Retinal pigment epithelial cell (primary cell): ENCODE results near the gene NEBL.

ENCODE experiments used
- DNase-seq: peaks from one replicate; pipeline ENCODE4 v3.0.0-alpha.2; 2010; ENCODE audit warnings: low read depth
- H3K4me3 ChIP-seq: 2 replicates; pipeline ENCODE4 v1.5.1; 2011; ENCODE audit warnings: mild to moderate bottlenecking, low read length, control low read depth, moderate library complexity
- TF ChIP-seq, protein P1 (sequence below): conservative IDR thresholded peaks from 2 replicates; pipeline ENCODE4 v1.5.1; 2011; ENCODE audit warnings: low read depth, low read length, control low read depth, inconsistent platforms

Gene NEBL

DNA sequence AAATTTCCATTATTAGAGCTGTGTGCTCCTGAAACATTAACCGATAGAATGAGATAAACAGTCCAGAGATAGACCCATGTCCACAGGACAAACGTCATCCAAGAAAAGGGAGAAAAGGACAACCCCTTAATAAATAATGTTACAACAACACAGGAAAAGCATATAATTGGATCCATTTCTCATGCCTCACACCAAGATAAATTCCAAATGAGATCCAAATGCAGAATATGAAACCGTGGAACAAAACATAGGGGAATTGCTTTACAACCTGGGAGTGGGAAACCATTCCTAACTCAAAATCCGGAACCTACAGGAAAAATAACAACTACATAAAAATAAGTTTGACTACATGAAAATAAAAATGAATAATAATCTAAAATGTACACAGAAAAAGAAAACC is 22.4 kb upstream of the NEBL start:
- DNase-seq: no peak
- TF ChIP-seq, protein P1, sequence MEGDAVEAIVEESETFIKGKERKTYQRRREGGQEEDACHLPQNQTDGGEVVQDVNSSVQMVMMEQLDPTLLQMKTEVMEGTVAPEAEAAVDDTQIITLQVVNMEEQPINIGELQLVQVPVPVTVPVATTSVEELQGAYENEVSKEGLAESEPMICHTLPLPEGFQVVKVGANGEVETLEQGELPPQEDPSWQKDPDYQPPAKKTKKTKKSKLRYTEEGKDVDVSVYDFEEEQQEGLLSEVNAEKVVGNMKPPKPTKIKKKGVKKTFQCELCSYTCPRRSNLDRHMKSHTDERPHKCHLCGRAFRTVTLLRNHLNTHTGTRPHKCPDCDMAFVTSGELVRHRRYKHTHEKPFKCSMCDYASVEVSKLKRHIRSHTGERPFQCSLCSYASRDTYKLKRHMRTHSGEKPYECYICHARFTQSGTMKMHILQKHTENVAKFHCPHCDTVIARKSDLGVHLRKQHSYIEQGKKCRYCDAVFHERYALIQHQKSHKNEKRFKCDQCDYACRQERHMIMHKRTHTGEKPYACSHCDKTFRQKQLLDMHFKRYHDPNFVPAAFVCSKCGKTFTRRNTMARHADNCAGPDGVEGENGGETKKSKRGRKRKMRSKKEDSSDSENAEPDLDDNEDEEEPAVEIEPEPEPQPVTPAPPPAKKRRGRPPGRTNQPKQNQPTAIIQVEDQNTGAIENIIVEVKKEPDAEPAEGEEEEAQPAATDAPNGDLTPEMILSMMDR: no peak

DNA sequence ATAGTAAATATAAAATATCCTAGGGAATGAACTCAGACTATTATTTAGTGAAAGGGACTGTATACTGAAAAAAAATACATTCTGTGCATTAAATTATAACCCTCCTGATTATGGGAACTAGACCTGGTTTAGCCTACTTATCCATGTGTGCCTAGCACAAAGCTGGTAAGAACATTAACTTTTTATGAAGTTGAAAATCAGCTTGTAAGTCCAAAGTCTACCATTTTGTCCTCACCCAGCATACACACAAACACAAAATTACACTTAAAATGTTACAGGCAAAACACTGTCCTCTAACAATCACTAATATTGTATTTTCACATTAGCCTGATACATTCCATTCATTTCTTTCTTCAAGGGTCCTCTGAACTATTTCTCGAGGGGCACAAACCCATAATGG is 19.9 kb upstream of the NEBL start:
- DNase-seq: no peak
- TF ChIP-seq, protein P1: no peak

More for the DNA sequence above, 22.4 kb upstream of the NEBL start:
- no peak overlapping the region for H3K4me3 ChIP-seq

DNA sequence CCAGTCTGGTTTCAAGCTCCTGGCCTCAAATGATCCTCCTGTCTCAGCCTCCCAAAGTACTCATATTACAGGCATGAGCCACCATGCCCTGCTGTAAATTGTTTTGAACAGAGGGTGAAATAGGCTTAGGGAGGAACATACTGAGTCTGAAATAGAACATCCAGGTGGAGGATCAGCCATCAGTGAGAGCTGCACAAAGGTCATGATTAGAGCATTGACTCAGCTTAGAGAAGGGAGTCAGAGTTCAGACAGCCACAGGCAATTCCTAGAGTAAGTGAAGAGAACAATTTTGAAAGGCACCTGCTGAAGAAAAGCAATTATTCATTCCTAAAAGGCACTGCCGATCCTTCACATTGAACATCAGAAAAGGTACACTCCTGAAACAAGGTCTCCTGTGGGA is 15.9 kb upstream of the NEBL start:
- H3K4me3 ChIP-seq: no peak overlapping the region
- TF ChIP-seq, protein P1: no peak
- no peak for DNase-seq

More for the DNA sequence above, 19.9 kb upstream of the NEBL start:
- no peak overlapping the region for H3K4me3 ChIP-seq

DNA sequence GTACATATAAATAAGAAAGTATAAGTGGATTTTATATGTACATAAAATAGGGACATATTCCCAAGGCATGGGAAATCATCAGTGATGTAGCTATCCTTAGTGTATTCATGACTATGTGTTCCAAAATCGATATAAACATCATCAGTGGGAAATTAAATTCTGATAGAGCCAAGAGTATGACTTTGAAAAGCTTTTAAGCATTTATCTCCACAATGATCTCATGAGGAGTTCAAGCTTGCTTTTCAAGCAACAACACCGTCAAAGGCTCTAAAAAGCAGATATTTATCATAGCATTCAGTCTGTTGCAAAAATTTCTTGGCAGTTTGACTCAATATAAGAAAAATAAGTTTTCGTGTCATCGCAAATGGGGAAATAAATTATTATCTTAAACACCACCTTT is 14.5 kb upstream of the NEBL start:
- TF ChIP-seq, protein P1: no peak
- DNase-seq: no peak
- no peak overlapping the region for H3K4me3 ChIP-seq

DNA sequence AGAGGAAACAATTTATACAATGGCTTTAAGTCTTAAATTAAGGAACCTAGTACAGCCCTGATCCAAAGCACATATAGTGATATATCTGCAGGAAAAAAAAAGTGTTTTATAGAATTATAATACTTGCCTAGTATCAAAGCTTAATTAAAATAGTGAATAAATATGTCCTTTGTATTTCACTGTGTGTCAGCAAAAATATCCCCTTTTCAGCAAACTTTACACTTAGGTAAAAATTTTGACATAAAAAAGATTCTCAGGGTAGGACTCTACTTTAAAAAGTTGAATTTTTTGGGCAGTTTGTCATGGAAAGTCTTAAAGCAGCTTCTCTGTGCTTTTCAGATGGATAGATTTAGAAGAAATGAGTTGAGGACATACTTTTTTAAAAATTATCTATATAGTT is 12.7 kb upstream of the NEBL start:
- no peak overlapping the region for H3K4me3 ChIP-seq
- TF ChIP-seq, protein P1: no peak
- no peak for DNase-seq

DNA sequence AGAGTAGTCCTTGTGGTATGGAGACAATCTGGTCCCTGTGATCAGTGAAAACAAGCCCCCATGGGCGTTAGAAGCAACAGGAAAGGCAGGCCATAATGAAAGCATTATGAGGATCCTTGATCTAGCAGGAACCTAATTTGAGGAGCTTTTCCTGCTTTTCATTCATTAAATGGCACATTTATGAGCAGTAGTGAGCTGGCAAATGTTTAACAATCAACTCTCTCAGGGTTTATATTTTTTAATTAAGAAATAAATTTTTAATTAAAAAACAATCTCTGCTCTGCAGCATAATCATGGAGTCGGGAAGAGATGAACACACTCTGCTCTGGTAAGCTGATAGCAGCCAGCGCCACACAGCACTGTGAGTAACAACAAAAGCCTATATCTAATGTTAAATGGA is 11.3 kb upstream of the NEBL start:
- DNase-seq: no peak
- TF ChIP-seq, protein P1: no peak
- H3K4me3 ChIP-seq: no peak overlapping the region

DNA sequence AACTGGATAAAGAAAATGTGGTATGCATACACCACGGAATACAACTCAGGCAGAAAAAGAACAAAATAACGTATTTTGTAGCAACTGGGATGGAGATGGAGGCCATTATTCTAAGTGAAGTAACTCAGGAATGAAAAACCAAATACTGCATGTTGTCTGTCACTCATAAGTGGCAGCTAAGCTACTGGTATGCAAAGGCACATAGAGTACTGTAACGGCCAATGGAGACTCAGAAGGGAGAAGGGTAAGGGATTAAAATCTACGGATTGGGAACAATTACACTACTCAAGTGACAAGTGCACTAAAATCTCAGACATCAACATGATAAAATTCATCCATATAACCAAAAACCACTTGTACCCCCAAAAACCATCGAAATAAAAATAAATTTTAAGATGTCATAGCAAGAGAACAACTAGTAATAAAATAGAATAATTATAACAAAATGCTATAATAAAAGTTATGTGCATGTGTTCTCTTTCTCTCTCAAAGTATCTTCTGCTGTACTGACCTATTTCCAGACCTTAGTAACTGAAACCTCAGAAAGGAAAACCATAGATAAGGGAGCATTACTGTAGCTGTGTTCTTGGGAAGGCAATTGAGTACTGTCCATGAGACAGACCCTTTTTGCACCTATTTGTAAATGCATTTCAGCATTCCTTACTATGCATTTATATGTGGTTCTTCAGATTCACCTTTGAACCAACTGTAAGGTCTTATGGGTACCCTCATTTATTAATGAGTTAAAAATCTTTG is 6.7 kb upstream of the NEBL start:
- TF ChIP-seq, protein P1: no peak
- H3K4me3 ChIP-seq: no peak overlapping the region
- DNase-seq: no peak
